Progenitor cell of endocrine pancreas (in vitro differentiated cells): ENCODE results near the gene PARP16. TPM values are rescaled to one million over a fixed set of nuclear protein-coding genes. Genes with fewer than 3 reads are reported as not detected.
A peak's percentile ranks its signal among the peaks of the same experiment; 100 is the strongest.

Experiments
- DNase-seq: peaks from one replicate; pipeline ENCODE4 v3.0.0; 2021; ENCODE audit warnings: low spot score; ENCODE audit not compliant: unreplicated experiment
- H3K27ac Mint-ChIP-seq: 2 replicates; pipeline ENCODE4 v1.8.0; 2021; ENCODE audit warnings: mild to moderate bottlenecking, moderate library complexity, mixed read lengths
- H3K27me3 Mint-ChIP-seq: 2 replicates; pipeline ENCODE4 v1.8.0; 2021; ENCODE audit warnings: mixed read lengths
- H3K36me3 Mint-ChIP-seq: 2 replicates; pipeline ENCODE4 v1.8.0; 2022; ENCODE audit warnings: mixed read lengths; ENCODE audit not compliant: insufficient read depth
- H3K4me1 Mint-ChIP-seq: 2 replicates; pipeline ENCODE4 v1.8.0; 2021; ENCODE audit warnings: low read depth, mixed read lengths
- H3K4me3 Mint-ChIP-seq: 2 replicates; pipeline ENCODE4 v1.8.0; 2021; ENCODE audit warnings: low read depth, mild to moderate bottlenecking, moderate library complexity, mixed read lengths
- H3K9me3 Mint-ChIP-seq: 2 replicates; pipeline ENCODE4 v1.8.0; 2021; ENCODE audit warnings: low read depth, mixed read lengths
- total RNA-seq: library from RNA; stranded (reverse); gene quantifications from 2 replicates; pipeline ENCODE4 v1.2.1, GENCODE V29; 2021
- TF ChIP-seq, protein P1 (sequence below): fragments of 200-600 bp; sonication (generic); IDR thresholded peaks from one replicate; pipeline ENCODE4 v1.5.0; 2021; ENCODE audit warnings: antibody characterized with exemption, mild to moderate bottlenecking; ENCODE audit not compliant: unreplicated experiment

Gene PARP16
- total RNA-seq, 1 donor from 2014 or later, result 10.5 TPM

GRCh38 chr15:65292938-65293518 is 6.3 kb upstream of the PARP16 start:
- no peak for DNase-seq
- Mint-ChIP-seq H3K9me3 (no peaks in the 10 kb centered on the region), H3K27ac (no peak overlapping the region), H3K4me3 (no peak overlapping the region), H3K27me3 (no peaks in the 10 kb centered on the region), H3K4me1 (peaks cover 8% of the 10 kb centered on the region), H3K36me3 (no peaks in the 10 kb centered on the region)
- TF ChIP-seq, protein P1, sequence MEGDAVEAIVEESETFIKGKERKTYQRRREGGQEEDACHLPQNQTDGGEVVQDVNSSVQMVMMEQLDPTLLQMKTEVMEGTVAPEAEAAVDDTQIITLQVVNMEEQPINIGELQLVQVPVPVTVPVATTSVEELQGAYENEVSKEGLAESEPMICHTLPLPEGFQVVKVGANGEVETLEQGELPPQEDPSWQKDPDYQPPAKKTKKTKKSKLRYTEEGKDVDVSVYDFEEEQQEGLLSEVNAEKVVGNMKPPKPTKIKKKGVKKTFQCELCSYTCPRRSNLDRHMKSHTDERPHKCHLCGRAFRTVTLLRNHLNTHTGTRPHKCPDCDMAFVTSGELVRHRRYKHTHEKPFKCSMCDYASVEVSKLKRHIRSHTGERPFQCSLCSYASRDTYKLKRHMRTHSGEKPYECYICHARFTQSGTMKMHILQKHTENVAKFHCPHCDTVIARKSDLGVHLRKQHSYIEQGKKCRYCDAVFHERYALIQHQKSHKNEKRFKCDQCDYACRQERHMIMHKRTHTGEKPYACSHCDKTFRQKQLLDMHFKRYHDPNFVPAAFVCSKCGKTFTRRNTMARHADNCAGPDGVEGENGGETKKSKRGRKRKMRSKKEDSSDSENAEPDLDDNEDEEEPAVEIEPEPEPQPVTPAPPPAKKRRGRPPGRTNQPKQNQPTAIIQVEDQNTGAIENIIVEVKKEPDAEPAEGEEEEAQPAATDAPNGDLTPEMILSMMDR, result no peak

GRCh38 chr15:65290228-65290627 is 3.5 kb upstream of the PARP16 start:
- Mint-ChIP-seq H3K4me1 (peaks cover 18% of the 10 kb centered on the region), H3K27ac (no peak overlapping the region), H3K9me3 (no peaks in the 10 kb centered on the region), H3K27me3 (no peaks in the 10 kb centered on the region), H3K36me3 (no peaks in the 10 kb centered on the region), H3K4me3 (no peak overlapping the region)
- TF ChIP-seq, protein P1, result no peak
- no peak for DNase-seq

GRCh38 chr15:65289261-65289854 is 2.7 kb upstream of the PARP16 start:
- no peaks in the 10 kb centered on the region for H3K36me3 Mint-ChIP-seq

DNA sequence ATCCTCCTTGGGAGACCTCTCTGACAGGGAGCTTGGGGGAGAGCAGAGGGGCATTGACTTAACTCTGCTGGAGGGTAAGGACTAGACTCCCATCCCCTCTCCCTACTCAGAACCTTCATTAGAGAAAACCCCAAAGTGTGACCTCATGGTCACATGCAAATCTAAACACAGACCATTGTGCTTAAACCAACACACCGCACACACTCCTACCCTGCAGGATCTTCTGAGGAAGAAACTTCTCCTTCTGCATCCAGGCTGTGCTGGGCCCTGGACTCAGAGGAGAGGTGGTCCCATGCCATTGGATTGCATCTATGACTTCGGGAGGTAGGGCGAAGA is 805 bp upstream of the PARP16 start:
- DNase-seq, result no peak
- peak overlapping the region; percentile 94 for H3K27ac Mint-ChIP-seq
- H3K27me3 Mint-ChIP-seq, result no peaks in the 10 kb centered on the region
- H3K36me3 Mint-ChIP-seq, result no peaks in the 10 kb centered on the region
- peak overlapping the region; percentile 80 for H3K4me3 Mint-ChIP-seq
- H3K9me3 Mint-ChIP-seq, result no peaks in the 10 kb centered on the region
- TF ChIP-seq, protein P1, result no peak
- peaks cover 18% of the 10 kb centered on the region for H3K4me1 Mint-ChIP-seq

More at GRCh38 chr15:65289261-65289854, 2.7 kb upstream of the PARP16 start:
- no peak for DNase-seq
- H3K9me3 Mint-ChIP-seq, result no peaks in the 10 kb centered on the region
- H3K4me1 Mint-ChIP-seq, result peaks cover 18% of the 10 kb centered on the region
- H3K27me3 Mint-ChIP-seq, result no peaks in the 10 kb centered on the region
- no peak overlapping the region for H3K4me3 Mint-ChIP-seq
- H3K27ac Mint-ChIP-seq, result no peak overlapping the region
- TF ChIP-seq, protein P1, result no peak

DNA sequence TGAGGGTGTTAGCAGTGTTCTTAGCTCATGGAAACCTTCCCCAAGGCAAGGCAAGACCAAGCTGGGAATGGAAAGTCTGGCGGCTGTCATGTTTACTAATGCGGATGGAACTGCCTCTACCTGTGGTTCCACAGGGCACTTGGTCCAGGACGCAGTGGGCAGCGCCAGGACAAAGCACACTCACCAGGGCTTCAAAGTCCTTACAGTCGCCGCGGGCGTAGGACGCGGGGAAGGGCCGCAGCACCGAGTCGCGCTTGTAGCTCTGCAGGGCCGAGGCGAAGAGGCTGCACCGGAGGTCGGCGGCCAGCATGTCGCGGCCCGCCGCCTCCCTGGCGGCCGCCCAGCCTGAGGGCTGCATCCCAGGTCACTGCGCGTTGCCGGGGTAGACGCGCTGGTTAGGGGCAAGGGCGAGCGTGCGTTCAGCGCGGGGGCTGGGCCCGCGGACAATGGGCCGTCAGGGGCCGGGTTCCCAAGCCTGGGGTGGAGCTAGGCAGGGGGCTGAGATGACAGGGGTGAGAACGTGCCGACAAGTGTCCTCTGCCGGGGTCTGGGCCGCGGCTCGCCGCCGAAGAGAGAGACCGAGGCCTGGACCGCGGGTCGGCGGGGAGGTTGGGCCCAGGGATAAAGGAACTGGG is 497 bp downstream of the PARP16 start:
- peak; percentile 33 for DNase-seq
- peak overlapping the region; percentile 96 for H3K27ac Mint-ChIP-seq

More for the DNA sequence above, 497 bp downstream of the PARP16 start:
- TF ChIP-seq, protein P1, result no peak
- H3K4me1 Mint-ChIP-seq, result peaks cover 18% of the 10 kb centered on the region
- no peaks in the 10 kb centered on the region for H3K36me3 Mint-ChIP-seq
- H3K9me3 Mint-ChIP-seq, result no peaks in the 10 kb centered on the region
- no peaks in the 10 kb centered on the region for H3K27me3 Mint-ChIP-seq
- H3K4me3 Mint-ChIP-seq, result peak overlapping the region; percentile 80
